T-cell (primary cell): ENCODE results near the gene TOM1L2. TPM values are rescaled to one million over a fixed set of nuclear protein-coding genes. Genes with fewer than 3 reads are reported as not detected.
A peak's percentile ranks its signal among the peaks of the same experiment; 100 is the strongest.
"Not testable (repeated sequence)": the region's sequence is repeated elsewhere in the genome, so short reads cannot be mapped to it uniquely, and the experiment has no call there.

Experiments
- ATAC-seq, 4 experiments: fragments of 200-7000 bp in 3 of 4; fragments of 150-1000 bp in 1 of 4; cut with Tn5 transposase; replicated peaks in 1 of 4; 1 replicate in 3 of 4; 2 replicates in 1 of 4; pipeline ENCODE4 v1.10.0; 2021; ENCODE audit warnings: moderate library complexity in 3 of 4, mild to moderate bottlenecking in 2 of 4, moderate number of reproducible peaks in 1 of 4
- CTCF ChIA-PET, 2 donors: fragments of 300-600 bp; sonication (Branson Sonifier 250); formaldehyde crosslinking; loops; one replicate each; lab custom pipeline; 2022; ENCODE audit warnings: antibody characterized with exemption in 2 of 2; lab: Charles Lee
- POLR2A ChIA-PET, 2 donors: fragments of 300-600 bp; sonication (Branson Sonifier 250); formaldehyde crosslinking; loops; one replicate each; lab custom pipeline; 2022; ENCODE audit warnings: antibody characterized with exemption in 2 of 2; lab: Charles Lee
- DNase-seq, 35 experiments: peaks; one replicate each; pipeline versions ENCODE4 v3.0.0 to v3.0.0-alpha.2; 2013 to 2023
- H3K27ac ChIP-seq: one replicate; pipeline ENCODE4 v1.5.1; 2013; ENCODE audit warnings: low read length
- H3K27me3 ChIP-seq, 2 experiments: replicated peaks in 1 of 2; 1 replicate in 1 of 2; 2 replicates in 1 of 2; pipeline versions ENCODE4 v1.6.1 to v1.7.0; 2013; ENCODE audit warnings: low read length in 1 of 2, mixed read lengths in 1 of 2; ENCODE audit not compliant: control insufficient read depth in 2 of 2, insufficient read depth in 2 of 2; ENCODE audit errors: extremely low read depth in 1 of 2
- H3K36me3 ChIP-seq, 2 donors: 1 replicate in 1 of 2; 2 replicates in 1 of 2; pipeline versions ENCODE4 v1.6.1 to v1.7.0; 2013; ENCODE audit warnings: low read length in 1 of 2; ENCODE audit not compliant: control insufficient read depth in 2 of 2, insufficient read depth in 1 of 2; ENCODE audit errors: extremely low read depth in 1 of 2
- H3K4me1 ChIP-seq, 2 experiments: 1 replicate in 1 of 2; 2 replicates in 1 of 2; pipeline versions ENCODE4 v1.6.1 to v1.7.0; 2013; ENCODE audit warnings: low read length in 2 of 2, mixed read lengths in 1 of 2; ENCODE audit not compliant: insufficient read depth in 2 of 2, control insufficient read depth in 1 of 2; ENCODE audit errors: extremely low read depth in 1 of 2
- H3K4me3 ChIP-seq, 2 donors: 1 replicate in 1 of 2; 2 replicates in 1 of 2; pipeline versions ENCODE4 v1.5.1 to v1.7.0; 2013; ENCODE audit warnings: mild to moderate bottlenecking in 2 of 2, low read length in 1 of 2, moderate library complexity in 1 of 2; ENCODE audit not compliant: control insufficient read depth in 1 of 2; ENCODE audit errors: extremely low read depth in 1 of 2
- H3K9me3 ChIP-seq: 2 replicates; pipeline ENCODE4 v1.7.0; 2013
- H3K27ac Mint-ChIP-seq, 2 donors: one replicate each; pipeline ENCODE4 v1.8.0; 2020 to 2021; ENCODE audit warnings: mild to moderate bottlenecking in 2 of 2, mixed read lengths in 2 of 2
- H3K27me3 Mint-ChIP-seq, 2 donors: one replicate each; pipeline ENCODE4 v1.8.0; 2021 to 2022; ENCODE audit warnings: mixed read lengths in 2 of 2
- H3K36me3 Mint-ChIP-seq: one replicate; pipeline ENCODE4 v1.8.0; 2021; ENCODE audit warnings: mixed read lengths
- H3K4me1 Mint-ChIP-seq, 3 donors: one replicate each; pipeline ENCODE4 v1.8.0; 2020 to 2022; ENCODE audit warnings: mixed read lengths in 3 of 3, mild to moderate bottlenecking in 1 of 3
- H3K4me3 Mint-ChIP-seq, 3 donors: one replicate each; pipeline ENCODE4 v1.8.0; 2020 to 2022; ENCODE audit warnings: mild to moderate bottlenecking in 3 of 3, mixed read lengths in 3 of 3, moderate library complexity in 3 of 3
- H3K9me3 Mint-ChIP-seq, 3 donors: one replicate each; pipeline ENCODE4 v1.8.0; 2020 to 2022; ENCODE audit warnings: mixed read lengths in 3 of 3
- WGBS: methylation state at CpG from one replicate; pipeline ENCODE4 v1.1.5; 2013; ENCODE audit warnings: missing lambda C conversion rate; ENCODE audit not compliant: insufficient coverage; 5-methylcytosine and 5-hydroxymethylcytosine counted together
- total RNA-seq, 35 experiments: library from RNA in 6 of 35; stranded (reverse) in 6 of 35; fragments of 120-200 nt in 1 of 35; gene quantifications; one replicate each; pipeline versions ENCODE4 v1.2.1 to v1.2.4 and lab custom pipeline; 2013 to 2026

TOM1L2 gene
- total RNA-seq, 5 donors from 2014 or later (not counting 1 experiment from before 2014, with no cell fraction given): 57.5 to 71.5 (median 61.9) TPM

GRCh38 chr17:17960500-17961030 is 11.6 kb downstream of the TOM1L2 start:
- Histone ChIP-seq H3K36me3 (peaks cover 0 to 3% of the 10 kb centered on the region in 2 donors), H3K4me1 (peaks cover 32 to 53% of the 10 kb centered on the region in 2 experiments), H3K27me3 (no peaks in the 10 kb centered on the region), H3K27ac (peak overlapping the region; percentile 67), H3K4me3 (no peak overlapping the region), H3K9me3 (no peaks in the 10 kb centered on the region)
- H3K4me3 Mint-ChIP-seq: peak overlapping the region; percentile 75 to 76 (median 75)
- ChIA-PET POLR2A (interaction anchor here in 1 of 2 donors (1.0 kb wide), 1 partner anchor 12 kb away, joined by 6 read pairs; the partner anchor contains the start of genes DRC3 and TOM1L2), CTCF (interaction anchor here in 1 of 2 donors (0.6 to 1.4 kb wide), 5 partner anchors 11 to 41 kb away, joined by 3 to 5 read pairs (median 3); partner anchors contain the start of genes DRC3 and TOM1L2)
- no peaks in the 10 kb centered on the region for H3K9me3 Mint-ChIP-seq
- 100% methylated on average over 3 of the region's 5 CpGs for WGBS
- DNase-seq (no peak), ATAC-seq (no peak)
- peaks cover 12% of the 10 kb centered on the region for H3K36me3 Mint-ChIP-seq
- no peaks in the 10 kb centered on the region for H3K27me3 Mint-ChIP-seq
- H3K27ac Mint-ChIP-seq: peak overlapping the region; percentile 98 to 99
- peaks cover 71 to 74% (median 72%) of the 10 kb centered on the region in 3 donors for H3K4me1 Mint-ChIP-seq

- Mint-ChIP-seq H3K9me3 (no peaks in the 10 kb centered on the region), H3K27ac (peak overlapping the region; percentile 98 to 99), H3K27me3 (no peaks in the 10 kb centered on the region), H3K36me3 (peaks cover 20% of the 10 kb centered on the region), H3K4me3 (peak overlapping the region; percentile 75 to 76 (median 75)), H3K4me1 (peaks cover 72 to 73% (median 72%) of the 10 kb centered on the region in 3 donors)
- 31% methylated on average over 3 of the region's 7 CpGs for WGBS
- CTCF ChIA-PET: interaction anchor here in 1 of 2 donors (0.6 to 1.4 kb wide), 6 partner anchors 11 to 40 kb away, joined by 3 to 5 read pairs (median 3); partner anchors contain the start of genes DRC3 and TOM1L2
- peak overlapping the region; percentile 67 for H3K27ac ChIP-seq
- POLR2A ChIA-PET: interaction anchor here (0.5 to 2.0 kb wide), 3 partner anchors 13 to 360 kb away, joined by 4 to 8 read pairs (median 6); partner anchors contain the start of genes DRC3 (in 1 of the 2) and TOM1L2 (in 1 of the 2)
- peak; percentile 30 to 61 (median 44) for ATAC-seq
- peaks cover 0 to 7% of the 10 kb centered on the region in 2 donors for H3K36me3 ChIP-seq
- H3K4me3 ChIP-seq: peak overlapping the region; percentile 7 to 15
- H3K4me1 ChIP-seq: peaks cover 32 to 54% of the 10 kb centered on the region in 2 experiments
- no peaks in the 10 kb centered on the region for H3K27me3 ChIP-seq
- DNase-seq: peak in 1 of 35 experiments; percentile 47
- no peaks in the 10 kb centered on the region for H3K9me3 ChIP-seq
These were observed 12.5 kb downstream of the TOM1L2 start for GRCh38 chr17:17959520-17960361.

- peaks cover 26% of the 10 kb centered on the region for H3K36me3 Mint-ChIP-seq
- ChIA-PET CTCF (interaction anchor here in 1 of 2 donors (0.6 to 1.4 kb wide), 2 partner anchors 13 to 31 kb away, joined by 3 to 5 read pairs; partner anchors contain the start of genes DRC3 and TOM1L2), POLR2A (interaction anchor here (0.5 to 2.0 kb wide), 2 partner anchors 13 to 359 kb away, joined by 4 to 8 read pairs; partner anchors contain the start of genes DRC3 (in 1 of the 2) and TOM1L2 (in 1 of the 2))
- DNase-seq: peak in 1 of 35 experiments; percentile 42
- Histone ChIP-seq H3K4me3 (no peak overlapping the region), H3K27me3 (no peaks in the 10 kb centered on the region), H3K27ac (peak overlapping the region; percentile 67), H3K4me1 (peaks cover 32 to 54% of the 10 kb centered on the region in 2 experiments), H3K9me3 (no peaks in the 10 kb centered on the region), H3K36me3 (peaks cover 0 to 7% of the 10 kb centered on the region in 2 donors)
- no peak for ATAC-seq
- WGBS: 72% methylated on average over 3 of the region's 5 CpGs
- H3K9me3 Mint-ChIP-seq: no peaks in the 10 kb centered on the region
- H3K27me3 Mint-ChIP-seq: no peaks in the 10 kb centered on the region
- H3K4me3 Mint-ChIP-seq: peak overlapping the region; percentile 75 to 76 (median 75)
- H3K4me1 Mint-ChIP-seq: peaks cover 76 to 79% (median 77%) of the 10 kb centered on the region in 3 donors
- H3K27ac Mint-ChIP-seq: peak overlapping the region; percentile 98 to 99
These were observed 13.2 kb downstream of the TOM1L2 start for GRCh38 chr17:17958982-17959381.

- H3K4me3 ChIP-seq: no peak overlapping the region
These were observed 14.7 kb downstream of the TOM1L2 start for GRCh38 chr17:17957584-17957916.

GRCh38 chr17:17955790-17956341 is 16.3 kb downstream of the TOM1L2 start:
- H3K9me3 ChIP-seq, CTCF ChIA-PET, H3K27me3 Mint-ChIP-seq, H3K4me3 ChIP-seq, H3K27me3 ChIP-seq, H3K36me3 ChIP-seq, H3K9me3 Mint-ChIP-seq, ATAC-seq, POLR2A ChIA-PET, H3K27ac ChIP-seq: not testable (repeated sequence)
- 86% methylated on average over 9 of the region's 12 CpGs for WGBS
- Mint-ChIP-seq H3K4me3 (peak overlapping the region in 2 of 3 donors; percentile 57 to 66), H3K27ac (peak overlapping the region; percentile 74 to 85), H3K36me3 (peaks cover 27% of the 10 kb centered on the region), H3K4me1 (peaks cover 72 to 84% (median 79%) of the 10 kb centered on the region in 3 donors)
- DNase-seq: peak in 21 of 35 experiments; percentile 7 to 51 (median 23)
- H3K4me1 ChIP-seq: peaks cover 30 to 54% of the 10 kb centered on the region in 2 experiments

More at GRCh38 chr17:17957584-17957916, 14.7 kb downstream of the TOM1L2 start:
- DNase-seq: no peak
- peak overlapping the region; percentile 98 to 99 for H3K27ac Mint-ChIP-seq
- Histone ChIP-seq H3K9me3 (no peaks in the 10 kb centered on the region), H3K4me1 (peaks cover 30 to 53% of the 10 kb centered on the region in 2 experiments), H3K27me3 (no peaks in the 10 kb centered on the region), H3K36me3 (peaks cover 0 to 7% of the 10 kb centered on the region in 2 donors), H3K27ac (peak overlapping the region; percentile 67)
- ATAC-seq: no peak
- H3K27me3 Mint-ChIP-seq: no peaks in the 10 kb centered on the region
- H3K36me3 Mint-ChIP-seq: peaks cover 28% of the 10 kb centered on the region
- WGBS: 75% methylated on average over 2 of the region's 7 CpGs
- peak overlapping the region in 2 of 3 donors; percentile 25 to 75 for H3K4me3 Mint-ChIP-seq
- no peaks in the 10 kb centered on the region for H3K9me3 Mint-ChIP-seq
- ChIA-PET CTCF (interaction anchor here (0.6 to 1.5 kb wide), 3 partner anchors 15 to 941 kb away, joined by 5 to 8 read pairs (median 7); partner anchors contain the start of genes DRC3 (in 1 of the 2) and TOM1L2 (in 1 of the 2)), POLR2A (interaction anchor here (0.7 to 2.0 kb wide), 3 partner anchors 15 to 32 kb away, joined by 3 to 8 read pairs (median 4); partner anchors contain the start of genes DRC3 (in 2 of the 2) and TOM1L2 (in 2 of the 2))
- H3K4me1 Mint-ChIP-seq: peaks cover 75 to 77% (median 76%) of the 10 kb centered on the region in 3 donors
